ENCODE data around the gene HDAC4.

DNA sequence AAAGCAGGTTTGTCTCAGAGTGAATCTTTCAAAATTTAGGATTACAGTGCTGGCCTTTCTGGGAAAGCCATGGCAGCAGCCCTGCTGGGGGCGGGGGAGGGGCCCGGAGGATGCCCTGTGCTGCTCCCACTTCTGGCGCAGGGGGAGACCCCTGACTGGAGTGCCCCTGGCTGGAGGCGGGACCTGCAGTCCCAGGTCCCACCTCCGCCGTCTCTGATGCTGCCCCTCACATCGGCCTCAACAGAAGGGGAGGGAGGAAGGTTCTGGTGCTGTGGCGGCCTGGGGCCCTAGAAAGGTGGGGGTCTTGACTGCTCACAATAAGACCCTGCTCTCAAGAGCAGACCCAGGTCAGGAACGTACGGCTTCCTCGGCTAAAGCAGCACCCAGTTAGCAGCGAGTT lies 336.6 kb downstream of the HDAC4 start:
- TF ChIP-seq, protein P1, sequence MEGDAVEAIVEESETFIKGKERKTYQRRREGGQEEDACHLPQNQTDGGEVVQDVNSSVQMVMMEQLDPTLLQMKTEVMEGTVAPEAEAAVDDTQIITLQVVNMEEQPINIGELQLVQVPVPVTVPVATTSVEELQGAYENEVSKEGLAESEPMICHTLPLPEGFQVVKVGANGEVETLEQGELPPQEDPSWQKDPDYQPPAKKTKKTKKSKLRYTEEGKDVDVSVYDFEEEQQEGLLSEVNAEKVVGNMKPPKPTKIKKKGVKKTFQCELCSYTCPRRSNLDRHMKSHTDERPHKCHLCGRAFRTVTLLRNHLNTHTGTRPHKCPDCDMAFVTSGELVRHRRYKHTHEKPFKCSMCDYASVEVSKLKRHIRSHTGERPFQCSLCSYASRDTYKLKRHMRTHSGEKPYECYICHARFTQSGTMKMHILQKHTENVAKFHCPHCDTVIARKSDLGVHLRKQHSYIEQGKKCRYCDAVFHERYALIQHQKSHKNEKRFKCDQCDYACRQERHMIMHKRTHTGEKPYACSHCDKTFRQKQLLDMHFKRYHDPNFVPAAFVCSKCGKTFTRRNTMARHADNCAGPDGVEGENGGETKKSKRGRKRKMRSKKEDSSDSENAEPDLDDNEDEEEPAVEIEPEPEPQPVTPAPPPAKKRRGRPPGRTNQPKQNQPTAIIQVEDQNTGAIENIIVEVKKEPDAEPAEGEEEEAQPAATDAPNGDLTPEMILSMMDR (IDR thresholded peaks at IDR 0.05) = no peak
- no peak for TF ChIP-seq POLR2A (IDR thresholded peaks at IDR 0.05)
